Motor neuron (in vitro differentiated cells): Measurements from ENCODE around the gene GNL1. TPM values are rescaled to one million over a fixed set of nuclear protein-coding genes. Genes with fewer than 3 reads are reported as not detected.

Source experiments
- ATAC-seq, 8 experiments: fragments of 200-7000 bp; cut with Tn5 transposase; replicated peaks in 6 of 8; 2 replicates each; pipeline ENCODE4 v1.8.0; 2021; ENCODE audit warnings: mild to moderate bottlenecking in 8 of 8, moderate library complexity in 8 of 8
- H3K27ac ChIP-seq, 2 donors: fragments of 250-450 bp; sonication (Bioruptor Pico); 2 replicates each; pipeline ENCODE4 v1.9.0; 2021; ENCODE audit warnings: antibody characterized with exemption in 2 of 2, mild to moderate bottlenecking in 2 of 2, moderate library complexity in 1 of 2
- H3K4me1 ChIP-seq, 2 donors: fragments of 250-450 bp; sonication (Bioruptor Pico); replicated peaks in 1 of 2; 2 replicates each; pipeline ENCODE4 v1.6.1; 2021; ENCODE audit warnings: antibody characterized with exemption in 2 of 2, mild to moderate bottlenecking in 2 of 2, moderate library complexity in 1 of 2
- H3K4me3 ChIP-seq, 5 donors: fragments of 250-450 bp; sonication (Bioruptor Pico); 2 replicates each; pipeline ENCODE4 v1.9.0; 2021; ENCODE audit warnings: antibody characterized with exemption in 5 of 5, mild to moderate bottlenecking in 5 of 5, moderate library complexity in 4 of 5
- WGBS, 10 experiments: fragments of 450-650 bp; shearing (Covaris generic); methylation state at CpG; one replicate each; pipeline ENCODE4 v1.0.0; 2022; 5-methylcytosine and 5-hydroxymethylcytosine counted together
- in situ Hi-C, 9 experiments: fragments of 400-800 bp; cut with MboI; loops; one replicate each; pipeline ENCODE4 v1.15.0; 2021; ENCODE audit warnings: low sequenced_read_pairs in 9 of 9, low pct_unique_long_range_greater_than_20kb in 2 of 9; ENCODE audit not compliant: unreplicated experiment in 9 of 9
- total RNA-seq, 8 experiments: library from RNA; unstranded; fragments of 300-600 nt; gene quantifications; 2 replicates each; pipeline versions ENCODE4 v1.2.3 to v1.2.4, GENCODE V29; 2022

GNL1 gene
- total RNA-seq, 8 experiments from 2014 or later: 23.4 to 66.0 (median 37.5) TPM

- 20 to 100% (median 86%) methylated on average over 1 to 8 of the region's 8 CpGs; no CpG with 5 or more reads in 3 of the 10 experiments for WGBS, 10 experiments
- in situ Hi-C loops: no loop called here
- no peaks in the 10 kb centered on the region for H3K4me1 ChIP-seq
- H3K27ac ChIP-seq: no peak overlapping the region
- peak in 6 of 8 experiments; percentile 14 to 26 (median 16) for ATAC-seq
- no peak overlapping the region for H3K4me3 ChIP-seq
Observed at GRCh38 chr6:30590509-30590908, 34.2 kb upstream of the GNL1 start.

- WGBS, 10 experiments: 80 to 100% (median 95%) methylated on average over 2 to 8 of the region's 15 CpGs; no CpG with 5 or more reads in 4 of the 10 experiments
- in situ Hi-C loops: no loop called here
- peak in 3 of 8 experiments; percentile 9 to 13 (median 10) for ATAC-seq
- Histone ChIP-seq H3K4me1 (no peaks in the 10 kb centered on the region), H3K4me3 (no peak overlapping the region), H3K27ac (no peak overlapping the region)
Observed at GRCh38 chr6:30589754-30590358, 33.6 kb upstream of the GNL1 start.

- in situ Hi-C loops: no loop called here
- WGBS, 10 experiments: 75 to 100% (median 100%) methylated on average over 1 to 3 of the region's 5 CpGs; no CpG with 5 or more reads in 6 of the 10 experiments
Observed at GRCh38 chr6:30583921-30584320, 27.6 kb upstream of the GNL1 start.

GRCh38 chr6:30578051-30578450 lies 21.8 kb upstream of the GNL1 start:
- in situ Hi-C loops: no loop called here

More at GRCh38 chr6:30583921-30584320, 27.6 kb upstream of the GNL1 start:
- ATAC-seq: no peak
- Histone ChIP-seq H3K27ac (no peak overlapping the region), H3K4me3 (no peak overlapping the region), H3K4me1 (no peaks in the 10 kb centered on the region)

GRCh38 chr6:30573113-30573512 lies 16.8 kb upstream of the GNL1 start:
- Histone ChIP-seq H3K4me1 (peaks cover 13 to 19% of the 10 kb centered on the region in 2 donors), H3K27ac (no peak overlapping the region), H3K4me3 (no peak overlapping the region)
- in situ Hi-C loops: no loop called here
- no peak for ATAC-seq
- WGBS, 10 experiments: 65 to 95% (median 81%) methylated on average over 2 to 4 of the region's 4 CpGs

More at GRCh38 chr6:30578051-30578450, 21.8 kb upstream of the GNL1 start:
- no peak overlapping the region for H3K27ac ChIP-seq
- 81 to 100% (median 96%) methylated on average over 1 to 8 of the region's 8 CpGs; no CpG with 5 or more reads in 3 of the 10 experiments for WGBS, 10 experiments
- peaks cover 0 to 6% of the 10 kb centered on the region in 2 donors for H3K4me1 ChIP-seq
- H3K4me3 ChIP-seq: no peak overlapping the region
- ATAC-seq: no peak

GRCh38 chr6:30572148-30572547 lies 15.9 kb upstream of the GNL1 start:
- peaks cover 13 to 19% of the 10 kb centered on the region in 2 donors for H3K4me1 ChIP-seq
- H3K27ac ChIP-seq: peak overlapping the region in 1 of 2 donors; percentile 94
- H3K4me3 ChIP-seq: peak overlapping the region; percentile 62 to 96 (median 65)
- in situ Hi-C loops: no loop called here
- no peak for ATAC-seq

- ATAC-seq: no peak
- 0% methylated on average over 2 to 8 of the region's 8 CpGs; no CpG with 5 or more reads in 5 of the 10 experiments for WGBS, 10 experiments
- H3K4me1 ChIP-seq: peaks cover 13 to 19% of the 10 kb centered on the region in 2 donors
- H3K27ac ChIP-seq: peak overlapping the region; percentile 89 to 94
- H3K4me3 ChIP-seq: peak overlapping the region; percentile 62 to 96 (median 65)
- in situ Hi-C loops: no loop called here
Observed at GRCh38 chr6:30571762-30572082, 15.4 kb upstream of the GNL1 start.

GRCh38 chr6:30571075-30571761 lies 14.9 kb upstream of the GNL1 start, which contains the start of gene ABCF1:
TSS of gene ABCF1 (plus strand) at chr6:30571442. CDS start at chr6:30571488, 46 bp downstream.
- ATAC-seq: peak; percentile 88 to 96 (median 94)
- in situ Hi-C loops: no loop called here
- WGBS, 10 experiments: 0 to 7% (median 0%) methylated on average over 1 to 44 of the region's 59 CpGs; no CpG with 5 or more reads in 1 of the 10 experiments
- Histone ChIP-seq H3K27ac (peak within 1 kb of the TSS; percentile 89 to 94), H3K4me1 (peaks cover 13 to 19% of the 10 kb centered on the region in 2 donors), H3K4me3 (peak within 1 kb of the TSS; percentile 62 to 96 (median 65))

GRCh38 chr6:30570740-30571074 lies 14.4 kb upstream of the GNL1 start:
- H3K4me3 ChIP-seq: peak overlapping the region; percentile 62 to 96 (median 65)
- 0 to 20% (median 6%) methylated on average over 1 to 18 of the region's 18 CpGs for WGBS, 10 experiments
- peak; percentile 12 to 52 (median 26) for ATAC-seq
- H3K27ac ChIP-seq: peak overlapping the region in 1 of 2 donors; percentile 6
- H3K4me1 ChIP-seq: peaks cover 13 to 19% of the 10 kb centered on the region in 2 donors
- in situ Hi-C loops: no loop called here

- peak overlapping the region; percentile 62 to 96 (median 65) for H3K4me3 ChIP-seq
- WGBS, 10 experiments: 0 to 80% (median 51%) methylated on average over 1 of the region's 1 CpG; no CpG with 5 or more reads in 2 of the 10 experiments
- H3K4me1 ChIP-seq: peaks cover 13 to 19% of the 10 kb centered on the region in 2 donors
- in situ Hi-C loops: no loop called here
- no peak for ATAC-seq
- H3K27ac ChIP-seq: no peak overlapping the region
Observed at GRCh38 chr6:30570263-30570662, 14.0 kb upstream of the GNL1 start.

GRCh38 chr6:30568245-30568644 lies 12.0 kb upstream of the GNL1 start:
- in situ Hi-C loops: no loop called here
- no peak for ATAC-seq
- H3K27ac ChIP-seq: no peak overlapping the region
- H3K4me3 ChIP-seq: no peak overlapping the region
- 60 to 100% (median 68%) methylated on average over 1 to 3 of the region's 3 CpGs; no CpG with 5 or more reads in 3 of the 10 experiments for WGBS, 10 experiments
- peaks cover 13 to 15% of the 10 kb centered on the region in 2 donors for H3K4me1 ChIP-seq

GRCh38 chr6:30565772-30566171 lies 9.5 kb upstream of the GNL1 start:
- in situ Hi-C loops: no loop called here
- peaks cover 3 to 4% of the 10 kb centered on the region in 2 donors for H3K4me1 ChIP-seq
- no peak overlapping the region for H3K27ac ChIP-seq
- ATAC-seq: no peak
- no peak overlapping the region for H3K4me3 ChIP-seq

GRCh38 chr6:30564114-30564513 lies 7.8 kb upstream of the GNL1 start:
- Histone ChIP-seq H3K27ac (no peak overlapping the region), H3K4me1 (no peaks in the 10 kb centered on the region), H3K4me3 (no peak overlapping the region)
- in situ Hi-C loops: no loop called here
- 100% methylated on average over 1 of the region's 1 CpG; no CpG with 5 or more reads in 2 of the 10 experiments for WGBS, 10 experiments
- ATAC-seq: no peak
